H1 (cell line): ENCODE data around the gene CCDC116. TPM values are rescaled to one million over a fixed set of nuclear protein-coding genes. Genes with fewer than 3 reads are reported as not detected.

Source experiments
- RAD21 ChIP-seq, 2 experiments: IDR thresholded peaks in 1 of 2; conservative IDR thresholded peaks in 1 of 2; 2 replicates each; pipeline ENCODE4 v1.6.1; 2011; ENCODE audit warnings: low read depth in 2 of 2, low read length in 2 of 2, improper control_type of control experiment in 1 of 2, inconsistent platforms in 1 of 2, mild to moderate bottlenecking in 1 of 2, moderate library complexity in 1 of 2
- polyA plus RNA-seq, 7 experiments: library from polyadenylated mRNA; depleted of rRNA in 3 of 7; stranded (reverse) in 5 of 7; unstranded in 2 of 7; fragments of >200 nt in 5 of 7; fragments of 200-250 nt in 2 of 7; gene quantifications; 1 replicate in 5 of 7; 2 replicates in 1 of 7; 4 replicates in 1 of 7; pipeline versions ENCODE4 v1.2.1 to v1.2.3, GENCODE V29; 2011 to 2013; ENCODE audit warnings: missing spikeins in 2 of 7, mixed read lengths in 2 of 7
- total RNA-seq: library from RNA; stranded (reverse); fragmentation: NEBNext Ultra II Directional; extraction: Animal tissue kit (Norgen Biotek cat#: 25700); gene quantifications from 2 replicates; pipeline ENCODE4 v1.2.1, GENCODE V29; 2021

Gene CCDC116
- total and polyA plus RNA-seq, 2 of the 8 experiments (the other 6 are each of a cell fraction or from before 2014, with no cell fraction given), result 0.08 TPM; not detected in 1

DNA sequence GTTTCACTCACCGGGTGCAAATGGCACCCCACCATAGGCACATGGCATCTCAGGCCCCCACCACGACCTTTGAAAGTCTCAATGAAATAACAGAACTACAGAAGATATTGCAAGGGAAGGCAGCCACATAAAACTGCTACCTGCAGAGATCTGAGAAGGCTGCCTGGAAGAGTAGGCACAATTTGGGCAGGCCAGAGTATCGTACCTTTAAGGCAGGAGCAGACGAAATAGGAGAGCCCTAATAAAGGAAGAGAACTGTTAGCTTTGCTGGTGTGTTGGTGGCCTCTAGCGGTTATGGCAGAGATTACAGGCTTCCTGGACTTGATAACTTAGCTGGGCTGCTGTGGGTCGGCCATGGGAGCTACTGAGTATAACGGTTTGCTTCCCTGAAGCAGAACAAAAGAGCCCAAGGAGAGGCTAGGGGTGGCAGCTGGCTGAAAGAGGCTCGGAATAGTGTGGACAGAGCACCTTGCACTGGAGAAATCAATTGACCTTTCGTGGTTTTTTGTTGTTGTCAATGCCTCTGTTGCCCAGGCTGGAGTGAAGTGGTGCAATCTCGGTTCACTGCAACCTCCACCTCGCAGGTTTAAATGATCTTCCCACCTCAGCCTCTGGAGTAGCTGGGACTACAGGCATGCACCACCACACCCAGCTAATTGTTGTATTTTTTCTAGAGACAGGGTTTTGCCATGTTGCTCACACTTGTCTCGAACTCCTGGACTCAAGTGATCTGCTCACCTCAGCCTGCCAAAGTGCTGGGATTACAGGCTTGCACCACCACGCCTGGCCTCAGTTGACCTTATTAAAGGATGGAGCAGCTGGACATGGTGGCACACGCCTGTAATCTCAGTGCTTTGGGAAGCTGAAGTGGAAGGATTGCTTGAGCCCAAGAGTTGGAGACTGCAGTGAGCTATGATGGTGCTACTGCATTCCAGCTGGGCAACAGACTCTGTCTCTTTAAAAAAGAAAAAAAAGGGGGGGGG is 14.3 kb downstream of the CCDC116 start (continued):
- peak; percentile 87 to 94 for TF ChIP-seq RAD21 (IDR thresholded peaks at IDR 0.05 in 1 of 2, conservative IDR thresholded peaks at IDR 0.05 in 1 of 2; ENCODE audit: low read depth in 2 of 2, low read length in 2 of 2)
- TF ChIP-seq, all 59 proteins: peak for 4
